ENCODE data around the gene HIF1A.

Gene HIF1A

DNA sequence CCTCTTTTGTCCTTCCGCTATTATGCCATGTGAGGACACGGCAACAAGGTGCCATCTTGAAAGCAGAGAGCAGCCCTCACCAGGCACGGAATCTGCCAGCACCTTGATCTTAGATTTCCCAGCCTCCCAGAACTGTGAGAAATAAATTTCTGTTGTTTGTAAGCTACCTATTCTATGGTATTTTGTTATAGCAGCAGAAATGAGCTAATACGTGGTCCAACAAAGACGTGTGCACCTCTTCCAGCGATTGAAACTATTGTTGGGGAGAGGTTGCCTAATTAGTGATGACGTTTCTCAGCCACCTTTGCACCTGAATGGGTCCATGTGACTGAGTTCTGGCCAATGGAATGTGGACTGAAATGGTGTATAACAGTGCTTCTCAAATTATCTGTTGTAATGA is 64.6 kb downstream of the HIF1A start:
- TF ChIP-seq, protein P1, sequence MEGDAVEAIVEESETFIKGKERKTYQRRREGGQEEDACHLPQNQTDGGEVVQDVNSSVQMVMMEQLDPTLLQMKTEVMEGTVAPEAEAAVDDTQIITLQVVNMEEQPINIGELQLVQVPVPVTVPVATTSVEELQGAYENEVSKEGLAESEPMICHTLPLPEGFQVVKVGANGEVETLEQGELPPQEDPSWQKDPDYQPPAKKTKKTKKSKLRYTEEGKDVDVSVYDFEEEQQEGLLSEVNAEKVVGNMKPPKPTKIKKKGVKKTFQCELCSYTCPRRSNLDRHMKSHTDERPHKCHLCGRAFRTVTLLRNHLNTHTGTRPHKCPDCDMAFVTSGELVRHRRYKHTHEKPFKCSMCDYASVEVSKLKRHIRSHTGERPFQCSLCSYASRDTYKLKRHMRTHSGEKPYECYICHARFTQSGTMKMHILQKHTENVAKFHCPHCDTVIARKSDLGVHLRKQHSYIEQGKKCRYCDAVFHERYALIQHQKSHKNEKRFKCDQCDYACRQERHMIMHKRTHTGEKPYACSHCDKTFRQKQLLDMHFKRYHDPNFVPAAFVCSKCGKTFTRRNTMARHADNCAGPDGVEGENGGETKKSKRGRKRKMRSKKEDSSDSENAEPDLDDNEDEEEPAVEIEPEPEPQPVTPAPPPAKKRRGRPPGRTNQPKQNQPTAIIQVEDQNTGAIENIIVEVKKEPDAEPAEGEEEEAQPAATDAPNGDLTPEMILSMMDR (IDR thresholded peaks at IDR 0.05; ENCODE audit: low read depth, low read length, missing control alignments), result no peak
- no peak for DNase-seq (ENCODE audit: low read depth)
- in situ Hi-C loops (cut with HindIII; ENCODE audit: low sequenced_read_pairs), result no loop called here
- H3K4me3 ChIP-seq (ENCODE audit: low read depth, low read length), result no peak overlapping the region

DNA sequence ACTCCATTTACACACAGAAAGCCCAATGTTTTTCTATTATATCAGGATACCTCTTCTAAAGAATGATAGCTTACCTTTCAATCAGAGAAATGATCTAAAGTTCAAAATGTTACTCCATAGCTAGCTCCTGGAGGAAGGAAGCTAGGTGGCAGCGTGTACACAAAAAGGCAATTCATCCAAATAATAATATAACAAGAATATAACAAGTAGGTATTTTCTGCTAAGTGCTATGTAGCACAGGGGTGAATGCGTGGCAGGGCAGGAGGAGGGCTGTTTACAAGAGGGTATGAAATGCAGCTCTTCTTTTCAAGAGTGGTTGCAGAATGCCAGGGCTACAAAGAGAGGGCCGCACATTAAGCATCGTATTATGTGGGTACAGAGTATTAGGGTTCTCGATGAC is 66.2 kb downstream of the HIF1A start:
- DNase-seq (ENCODE audit: low read depth), result no peak
- peak overlapping the region; percentile 91 for H3K4me3 ChIP-seq (ENCODE audit: low read depth, low read length)
- in situ Hi-C loops (cut with HindIII; ENCODE audit: low sequenced_read_pairs), result no loop called here
- TF ChIP-seq, protein P1 (IDR thresholded peaks at IDR 0.05; ENCODE audit: low read depth, low read length, missing control alignments), result peak; percentile 3

GRCh38 chr14:61761959-61762786 is 66.9 kb downstream of the HIF1A start, which contains the start of gene SNAPC1:
SNAPC1 (plus strand) TSS chr14:61762420; CDS start chr14:61762461, 41 bp downstream.
- in situ Hi-C loops (cut with HindIII; ENCODE audit: low sequenced_read_pairs), result no loop called here

GRCh38 chr14:61764342-61765122 is 69.2 kb downstream of the HIF1A start:
- DNase-seq (ENCODE audit: low read depth), result no peak
- in situ Hi-C loops (cut with HindIII; ENCODE audit: low sequenced_read_pairs), result no loop called here
- peak overlapping the region; percentile 91 for H3K4me3 ChIP-seq (ENCODE audit: low read depth, low read length)
- TF ChIP-seq, protein P1 (IDR thresholded peaks at IDR 0.05; ENCODE audit: low read depth, low read length, missing control alignments), result no peak

More at GRCh38 chr14:61761959-61762786, 66.9 kb downstream of the HIF1A start, which contains the start of gene SNAPC1:
- DNase-seq (ENCODE audit: low read depth), result peak; percentile 95
- TF ChIP-seq, protein P1 (IDR thresholded peaks at IDR 0.05; ENCODE audit: low read depth, low read length, missing control alignments), result no peak
- peak within 1 kb of the TSS; percentile 91 for H3K4me3 ChIP-seq (ENCODE audit: low read depth, low read length)

- DNase-seq (ENCODE audit: low read depth), result no peak
- in situ Hi-C loops (cut with HindIII; ENCODE audit: low sequenced_read_pairs), result no loop called here
- peak overlapping the region; percentile 24 for H3K4me3 ChIP-seq (ENCODE audit: low read depth, low read length)
- TF ChIP-seq, protein P1 (IDR thresholded peaks at IDR 0.05; ENCODE audit: low read depth, low read length, missing control alignments), result no peak
Observed at GRCh38 chr14:61765225-61765943, 70.1 kb downstream of the HIF1A start.

GRCh38 chr14:61766151-61766550 is 70.8 kb downstream of the HIF1A start:
- no peak overlapping the region for H3K4me3 ChIP-seq (ENCODE audit: low read depth, low read length)
- TF ChIP-seq, protein P1 (IDR thresholded peaks at IDR 0.05; ENCODE audit: low read depth, low read length, missing control alignments), result no peak
- in situ Hi-C loops (cut with HindIII; ENCODE audit: low sequenced_read_pairs), result no loop called here
- DNase-seq (ENCODE audit: low read depth), result no peak
